IgD-negative memory B cell (primary cell): ENCODE data around the gene INCENP. TPM values are rescaled to one million over a fixed set of nuclear protein-coding genes. Genes with fewer than 3 reads are reported as not detected.
"Not testable (repeated sequence)": the region's sequence is repeated elsewhere in the genome, so short reads cannot be mapped to it uniquely, and the experiment has no call there.

Source experiments
- H3K27ac Mint-ChIP-seq, 3 donors: one replicate each; pipeline ENCODE4 v1.8.0; 2020 to 2022; ENCODE audit warnings: mild to moderate bottlenecking in 3 of 3, mixed read lengths in 3 of 3, moderate library complexity in 1 of 3
- H3K27me3 Mint-ChIP-seq: one replicate; pipeline ENCODE4 v1.8.0; 2021; ENCODE audit warnings: mixed read lengths
- H3K36me3 Mint-ChIP-seq: one replicate; pipeline ENCODE4 v1.8.0; 2020; ENCODE audit warnings: mild to moderate bottlenecking, mixed read lengths
- H3K4me1 Mint-ChIP-seq, 3 donors: one replicate each; pipeline ENCODE4 v1.8.0; 2020 to 2022; ENCODE audit warnings: mixed read lengths in 3 of 3, mild to moderate bottlenecking in 1 of 3
- H3K4me3 Mint-ChIP-seq, 4 donors: one replicate each; pipeline ENCODE4 v1.8.0; 2020 to 2022; ENCODE audit warnings: mild to moderate bottlenecking in 4 of 4, mixed read lengths in 4 of 4, moderate library complexity in 3 of 4
- H3K9me3 Mint-ChIP-seq, 3 donors: one replicate each; pipeline ENCODE4 v1.8.0; 2020 to 2021; ENCODE audit warnings: mixed read lengths in 3 of 3, mild to moderate bottlenecking in 1 of 3
- polyA plus RNA-seq: library from polyadenylated mRNA; unstranded; fragments of 300-500 nt; fragmentation: Illumina TruSeq; gene quantifications from one replicate; pipeline ENCODE4 v1.2.3, GENCODE V29; 2021

Gene INCENP
- polyA plus RNA-seq, 1 donor from 2014 or later = 2.8 TPM

DNA sequence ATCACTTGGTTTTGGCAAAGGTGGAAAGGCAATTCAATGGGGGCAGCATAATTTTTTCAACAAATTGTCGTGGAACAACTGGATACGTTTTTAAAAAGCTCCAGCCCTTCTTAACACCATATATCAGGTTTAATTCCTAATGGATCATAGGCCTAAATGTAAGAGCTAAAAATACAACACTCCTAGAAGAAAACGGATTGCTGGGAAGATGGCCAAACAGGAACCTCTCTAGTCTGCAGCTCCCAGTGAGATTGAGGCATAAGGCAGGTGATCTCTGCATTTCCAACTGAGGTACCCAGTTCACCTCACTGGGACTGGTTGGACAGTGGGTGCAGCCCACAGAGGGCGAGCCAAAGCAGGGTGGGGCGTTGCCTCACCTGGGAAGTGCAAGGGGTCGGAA is 33.8 kb downstream of the INCENP start:
- peaks cover 14% of the 10 kb centered on the region for H3K27me3 Mint-ChIP-seq
- no peaks in the 10 kb centered on the region for H3K36me3 Mint-ChIP-seq
- H3K4me1 Mint-ChIP-seq = peaks cover 0 to 2% (median 0%) of the 10 kb centered on the region in 3 donors
- peak overlapping the region in 1 of 3 donors; percentile 65 for H3K27ac Mint-ChIP-seq
- H3K9me3 Mint-ChIP-seq = peaks cover 0 to 7% (median 1%) of the 10 kb centered on the region in 3 donors
- H3K4me3 Mint-ChIP-seq = no peak overlapping the region

DNA sequence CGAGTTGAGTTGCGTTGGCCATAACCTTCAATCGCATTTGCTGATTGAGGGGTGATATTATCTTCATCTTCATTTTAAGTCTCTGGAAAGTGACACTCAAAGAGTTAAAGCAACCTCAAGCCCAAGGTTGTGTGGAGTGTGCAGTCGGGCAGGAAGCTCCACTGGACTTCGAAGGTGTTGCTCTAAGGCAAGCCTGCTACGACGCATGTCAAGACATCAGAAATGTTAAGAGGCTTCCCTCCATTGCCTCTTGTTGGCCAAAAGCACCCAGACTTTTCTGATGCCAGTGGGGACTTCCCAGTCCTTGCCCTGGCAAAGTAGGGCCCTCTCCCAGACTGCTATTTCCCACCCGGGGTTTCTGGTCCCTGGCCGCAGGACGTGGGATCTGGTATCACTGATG is 42.6 kb downstream of the INCENP start:
- Mint-ChIP-seq H3K36me3 (peaks cover 1% of the 10 kb centered on the region), H3K27me3 (peaks cover 31% of the 10 kb centered on the region), H3K4me1 (peaks cover 0 to 3% (median 3%) of the 10 kb centered on the region in 3 donors), H3K27ac (no peak overlapping the region), H3K9me3 (no peaks in the 10 kb centered on the region), H3K4me3 (no peak overlapping the region)

DNA sequence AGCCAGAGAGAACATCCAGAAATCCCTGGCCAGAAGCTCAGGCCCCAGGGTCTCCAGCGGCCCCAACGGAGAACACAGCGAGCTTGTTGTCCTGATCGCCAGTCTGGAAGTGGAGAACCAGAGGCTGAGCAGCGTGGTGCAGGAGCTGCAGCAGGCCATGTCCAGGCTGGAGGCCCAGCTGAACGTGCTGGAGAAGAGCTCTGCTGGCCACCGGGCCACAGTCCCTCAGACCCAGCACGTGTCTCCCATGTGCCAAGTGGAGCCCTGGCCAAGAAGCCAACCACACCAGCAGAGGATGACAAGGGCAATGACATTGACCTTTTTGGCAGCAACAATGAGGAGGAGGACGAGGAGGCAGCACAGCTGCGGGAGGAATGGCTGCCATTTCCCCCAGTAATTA is 45.6 kb downstream of the INCENP start:
- H3K4me3 Mint-ChIP-seq = no peak overlapping the region
- H3K9me3 Mint-ChIP-seq = no peaks in the 10 kb centered on the region
- H3K4me1 Mint-ChIP-seq = peaks cover 0 to 3% (median 3%) of the 10 kb centered on the region in 3 donors
- H3K27ac Mint-ChIP-seq = no peak overlapping the region
- H3K36me3 Mint-ChIP-seq = peaks cover 1% of the 10 kb centered on the region
- H3K27me3 Mint-ChIP-seq = peaks cover 40% of the 10 kb centered on the region

DNA sequence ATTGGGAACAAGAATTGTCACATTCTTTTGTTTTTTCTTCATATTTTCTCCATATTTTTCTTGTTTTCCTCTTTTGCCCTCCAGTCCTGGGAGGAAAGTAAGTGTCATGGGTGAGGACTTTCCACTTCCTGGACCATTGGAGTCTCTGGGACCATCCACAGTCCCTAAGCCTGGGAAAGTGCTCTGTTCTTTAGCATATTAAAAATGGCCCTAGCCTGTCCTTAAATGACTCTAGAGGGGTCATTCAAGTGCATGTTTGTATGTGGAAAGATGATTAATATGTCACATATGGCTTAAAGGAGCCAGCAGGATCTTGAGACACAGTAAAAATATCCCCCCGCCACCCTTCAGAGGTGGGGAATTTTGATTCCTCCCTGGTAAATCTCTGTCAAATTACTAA is 46.1 kb downstream of the INCENP start:
- H3K4me1 Mint-ChIP-seq = peaks cover 0 to 3% (median 3%) of the 10 kb centered on the region in 3 donors
- H3K9me3 Mint-ChIP-seq = no peaks in the 10 kb centered on the region
- H3K4me3 Mint-ChIP-seq = no peak overlapping the region
- H3K27ac Mint-ChIP-seq = no peak overlapping the region
- H3K36me3 Mint-ChIP-seq = peaks cover 1% of the 10 kb centered on the region
- peaks cover 39% of the 10 kb centered on the region for H3K27me3 Mint-ChIP-seq

DNA sequence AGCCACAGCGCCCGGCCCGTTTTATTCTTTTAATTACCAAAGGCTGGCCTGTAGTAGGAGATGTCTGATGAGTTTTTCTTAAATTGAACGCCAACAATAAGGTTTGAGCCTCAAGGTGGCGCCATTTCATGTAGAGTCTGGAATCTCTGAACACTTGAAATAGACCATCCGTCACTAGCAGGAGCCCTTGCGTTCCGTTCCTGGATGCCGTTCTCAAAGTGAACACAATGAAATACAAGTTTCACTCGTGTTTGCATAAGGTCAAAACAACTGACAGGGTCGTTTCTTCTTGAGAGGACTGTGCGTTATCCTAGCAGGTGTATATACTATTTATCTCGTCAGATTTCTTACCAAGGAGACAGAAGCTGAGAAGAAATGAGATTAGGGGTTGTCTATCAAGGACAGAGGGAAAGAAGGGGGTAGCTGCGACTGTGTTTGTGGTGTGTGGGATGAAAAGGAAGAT is 47.5 kb downstream of the INCENP start:
- Mint-ChIP-seq H3K9me3 (no peaks in the 10 kb centered on the region), H3K4me3 (peak overlapping the region in 1 of 4 donors; percentile 71), H3K36me3 (peaks cover 1% of the 10 kb centered on the region), H3K27me3 (peaks cover 39% of the 10 kb centered on the region), H3K27ac (no peak overlapping the region), H3K4me1 (peaks cover 0 to 3% (median 3%) of the 10 kb centered on the region in 3 donors)

DNA sequence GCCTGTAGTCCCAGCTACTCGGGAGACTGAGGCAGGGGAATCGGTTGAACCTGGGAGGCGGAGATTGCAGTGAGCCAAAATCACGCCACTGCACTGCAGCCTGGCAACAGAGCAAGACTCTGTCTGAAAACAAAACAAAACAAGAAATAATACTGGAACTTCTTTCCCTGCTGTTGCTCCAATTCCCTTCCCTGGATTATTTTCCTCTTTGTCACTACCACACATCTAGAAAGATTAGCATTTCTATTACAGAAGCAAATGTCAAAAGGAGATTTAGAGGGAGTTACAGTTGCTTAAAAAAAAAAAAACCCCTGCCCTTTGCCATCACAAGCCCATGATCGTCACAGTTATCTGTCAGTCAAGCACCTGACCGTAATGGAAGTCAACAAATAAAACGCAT is 48.5 kb downstream of the INCENP start:
- H3K27ac Mint-ChIP-seq = no peak overlapping the region

DNA sequence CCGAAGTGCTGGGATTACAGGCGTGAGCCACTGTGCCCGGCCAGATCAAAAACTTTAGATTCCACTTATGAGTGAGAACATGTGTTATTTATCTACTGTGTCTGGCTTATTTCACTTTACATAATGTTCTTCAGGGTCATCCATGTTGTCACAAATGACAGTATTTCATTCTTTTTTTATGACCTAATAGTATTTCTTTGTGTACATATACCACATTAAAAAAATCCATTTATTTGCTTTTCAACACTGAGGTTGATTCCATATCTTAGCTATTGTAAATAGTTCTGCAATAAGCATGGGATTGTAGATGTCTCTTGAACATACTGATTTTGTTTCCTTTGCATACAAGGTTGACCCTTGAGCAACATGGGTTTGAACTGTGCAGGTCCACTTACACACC is 53.0 kb downstream of the INCENP start:
- no peak overlapping the region for H3K27ac Mint-ChIP-seq
- H3K4me1 Mint-ChIP-seq = no peaks in the 10 kb centered on the region
- H3K9me3 Mint-ChIP-seq = no peaks in the 10 kb centered on the region
- H3K27me3 Mint-ChIP-seq = peaks cover 16% of the 10 kb centered on the region
- no peaks in the 10 kb centered on the region for H3K36me3 Mint-ChIP-seq
- no peak overlapping the region for H3K4me3 Mint-ChIP-seq

More for the DNA sequence above, 48.5 kb downstream of the INCENP start:
- no peaks in the 10 kb centered on the region for H3K9me3 Mint-ChIP-seq
- peaks cover 1% of the 10 kb centered on the region for H3K36me3 Mint-ChIP-seq
- peaks cover 0 to 3% (median 3%) of the 10 kb centered on the region in 3 donors for H3K4me1 Mint-ChIP-seq
- peaks cover 33% of the 10 kb centered on the region for H3K27me3 Mint-ChIP-seq
- H3K4me3 Mint-ChIP-seq = no peak overlapping the region

DNA sequence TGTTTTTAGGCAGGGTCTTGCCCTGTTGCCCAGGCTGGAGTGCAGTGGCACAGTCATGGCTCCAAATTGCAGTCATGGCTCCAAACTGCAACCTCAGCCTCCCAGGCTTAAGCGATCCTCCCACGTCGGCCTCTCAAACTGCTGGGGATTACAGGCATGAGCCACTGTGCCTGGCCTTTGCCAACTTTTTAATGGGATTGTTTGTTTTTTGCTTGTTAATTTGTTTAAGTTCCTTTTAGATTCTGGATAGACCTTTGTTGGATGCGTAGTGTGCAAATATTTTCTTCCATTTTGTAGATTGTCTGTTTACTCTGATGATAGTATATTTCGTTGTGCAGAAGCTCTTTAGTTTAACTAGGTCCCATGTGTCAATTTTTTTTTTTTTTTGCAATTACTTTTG is 56.2 kb downstream of the INCENP start:
- Mint-ChIP-seq H3K36me3 (no peaks in the 10 kb centered on the region), H3K27ac (no peak overlapping the region), H3K27me3 (peaks cover 9% of the 10 kb centered on the region)

DNA sequence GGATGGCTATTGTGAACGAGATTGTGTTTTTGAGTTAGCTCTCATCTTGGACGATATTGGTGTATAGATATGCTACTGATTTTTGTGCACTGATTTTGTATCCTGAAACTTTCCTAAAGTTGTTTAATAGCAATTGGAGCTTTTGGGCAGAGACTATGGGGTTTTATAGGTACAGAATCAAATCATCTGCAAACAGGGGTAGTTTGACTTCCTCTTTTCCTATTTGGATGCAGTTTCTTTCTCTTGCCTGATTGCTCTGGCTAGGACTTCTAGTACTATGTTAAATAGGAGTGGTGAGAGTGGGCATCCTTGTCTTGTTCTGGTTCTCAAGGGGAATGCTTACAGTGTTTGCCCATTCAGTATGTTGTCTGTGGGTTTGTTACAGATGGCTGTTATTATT is 57.3 kb downstream of the INCENP start:
- Mint-ChIP-seq H3K4me3 (no peak overlapping the region), H3K27me3 (peaks cover 13% of the 10 kb centered on the region), H3K4me1 (no peaks in the 10 kb centered on the region), H3K36me3 (no peaks in the 10 kb centered on the region), H3K9me3 (peaks cover 0 to 11% (median 4%) of the 10 kb centered on the region in 3 donors), H3K27ac (no peak overlapping the region)

More for the DNA sequence above, 56.2 kb downstream of the INCENP start:
- Mint-ChIP-seq H3K4me3 (peak overlapping the region in 1 of 4 donors; percentile 25), H3K9me3 (peaks cover 0 to 6% (median 4%) of the 10 kb centered on the region in 3 donors), H3K4me1 (no peaks in the 10 kb centered on the region)

DNA sequence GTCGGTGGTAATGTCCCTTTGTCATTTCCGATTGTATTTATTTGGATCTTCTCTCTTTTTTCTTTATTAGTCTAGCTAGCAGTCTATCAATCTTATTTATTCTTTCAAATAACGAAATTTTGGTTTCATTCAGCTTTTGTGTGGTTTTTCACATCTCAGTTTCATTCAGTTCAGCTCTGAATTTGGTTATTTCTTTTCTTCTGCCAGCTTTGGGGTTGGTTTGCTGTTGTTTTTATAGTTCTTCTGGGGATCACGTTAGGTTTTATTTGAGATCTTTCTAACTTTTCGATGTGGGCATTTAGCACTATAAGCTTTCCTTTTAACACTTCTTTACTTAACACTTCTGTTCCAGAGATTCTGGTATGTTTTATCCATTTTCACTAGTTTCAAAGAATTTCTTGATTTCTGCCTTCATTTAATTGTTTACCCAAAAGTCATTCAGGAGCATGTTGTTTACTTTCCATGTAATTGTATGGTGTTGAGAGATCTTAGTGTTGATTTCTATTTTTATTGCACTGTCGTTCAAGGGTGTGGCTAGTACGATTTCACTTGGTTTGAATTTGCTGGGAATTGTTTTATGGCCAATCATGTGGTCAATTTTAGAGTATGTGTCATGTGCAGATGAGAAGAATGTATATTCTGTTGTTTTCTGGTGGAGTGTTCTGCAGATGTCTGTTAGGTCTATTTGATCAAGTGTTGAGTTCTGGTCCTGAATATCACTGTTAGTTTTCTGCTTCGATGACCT is 58.5 kb downstream of the INCENP start:
- Mint-ChIP-seq H3K36me3 (no peaks in the 10 kb centered on the region), H3K4me3 (no peak overlapping the region), H3K27ac (no peak overlapping the region), H3K27me3 (peaks cover 15% of the 10 kb centered on the region), H3K4me1 (no peaks in the 10 kb centered on the region), H3K9me3 (peaks cover 0 to 11% (median 4%) of the 10 kb centered on the region in 3 donors)

DNA sequence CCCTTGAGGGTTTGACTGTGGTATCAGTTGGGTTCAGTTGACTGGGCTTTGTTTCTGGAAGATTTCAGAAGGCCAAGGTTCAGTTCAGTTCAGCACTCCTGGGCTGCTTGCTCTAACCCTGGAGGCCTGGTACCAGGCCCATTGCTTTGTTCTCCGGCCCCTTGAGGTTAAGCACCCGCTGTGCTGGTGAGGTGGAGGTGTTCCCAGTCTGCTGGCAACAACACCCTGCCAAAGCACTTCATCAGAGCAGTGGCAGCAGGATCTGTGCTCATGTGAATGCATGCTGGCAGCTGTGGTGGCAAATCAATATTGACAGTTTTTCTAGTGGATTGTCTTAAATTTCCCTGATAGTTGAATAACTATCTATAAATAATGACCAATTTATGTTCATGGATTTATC is 62.4 kb downstream of the INCENP start:
- peaks cover 31% of the 10 kb centered on the region for H3K27me3 Mint-ChIP-seq
- H3K9me3 Mint-ChIP-seq = peaks cover 0 to 11% (median 4%) of the 10 kb centered on the region in 3 donors
- H3K4me3 Mint-ChIP-seq = no peak overlapping the region

DNA sequence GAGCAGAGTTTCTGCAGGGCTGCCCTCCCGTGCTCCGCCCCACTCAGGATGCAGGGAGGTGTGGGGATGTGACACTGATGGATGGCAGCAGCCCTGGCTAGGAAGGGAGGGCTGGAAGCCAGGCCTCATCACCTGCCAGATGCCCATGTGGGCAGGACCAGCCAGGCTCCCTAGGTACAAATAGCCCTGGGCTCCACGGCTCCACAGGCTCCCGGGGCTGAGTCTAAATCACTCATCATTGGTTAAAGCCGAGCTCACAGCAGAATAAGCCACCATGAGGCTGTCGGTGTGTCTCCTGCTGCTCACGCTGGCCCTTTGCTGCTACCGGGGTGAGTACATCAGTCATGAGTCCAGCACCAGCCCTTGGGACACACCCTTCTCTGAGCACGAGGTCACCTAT is 66.2 kb downstream of the INCENP start, which contains the start of gene SCGB1D1:
Gene SCGB1D1 (plus strand): TSS at position 206 of the 400 bp plus-strand sequence. CDS start 69 bp downstream, at position 275.
- Mint-ChIP-seq H3K27ac (no peak within 1 kb of the TSS), H3K4me3 (no peak within 1 kb of the TSS), H3K27me3 (peaks cover 44% of the 10 kb centered on the region), H3K36me3 (peaks cover 2% of the 10 kb centered on the region), H3K9me3 (peaks cover 0 to 4% (median 2%) of the 10 kb centered on the region in 3 donors), H3K4me1 (no peaks in the 10 kb centered on the region)

More for the DNA sequence above, 62.4 kb downstream of the INCENP start:
- no peaks in the 10 kb centered on the region for H3K4me1 Mint-ChIP-seq
- H3K36me3 Mint-ChIP-seq = no peaks in the 10 kb centered on the region
- no peak overlapping the region for H3K27ac Mint-ChIP-seq

DNA sequence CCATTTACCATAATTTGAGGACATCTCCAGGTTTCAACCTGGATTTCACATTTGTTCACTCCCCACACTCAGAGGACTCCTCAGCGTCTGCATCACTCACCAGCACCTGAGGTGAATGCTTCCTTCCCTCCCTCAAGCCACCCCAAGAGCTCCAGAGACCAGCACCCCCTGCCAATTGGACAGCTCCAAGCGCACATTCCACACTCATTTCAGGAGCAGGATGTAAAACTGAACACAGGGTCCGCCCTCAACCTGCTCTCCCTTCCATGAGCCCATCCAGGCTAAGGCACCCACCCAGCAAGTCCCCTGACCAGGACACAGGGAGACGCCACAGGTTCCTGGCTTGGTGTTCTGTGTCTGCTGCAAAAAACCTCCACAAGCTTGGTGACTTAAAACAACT is 70.1 kb downstream of the INCENP start:
- Mint-ChIP-seq H3K4me3 (no peak overlapping the region), H3K9me3 (peaks cover 0 to 2% (median 0%) of the 10 kb centered on the region in 3 donors), H3K27ac (no peak overlapping the region), H3K27me3 (peaks cover 47% of the 10 kb centered on the region), H3K36me3 (peaks cover 5% of the 10 kb centered on the region), H3K4me1 (no peaks in the 10 kb centered on the region)

DNA sequence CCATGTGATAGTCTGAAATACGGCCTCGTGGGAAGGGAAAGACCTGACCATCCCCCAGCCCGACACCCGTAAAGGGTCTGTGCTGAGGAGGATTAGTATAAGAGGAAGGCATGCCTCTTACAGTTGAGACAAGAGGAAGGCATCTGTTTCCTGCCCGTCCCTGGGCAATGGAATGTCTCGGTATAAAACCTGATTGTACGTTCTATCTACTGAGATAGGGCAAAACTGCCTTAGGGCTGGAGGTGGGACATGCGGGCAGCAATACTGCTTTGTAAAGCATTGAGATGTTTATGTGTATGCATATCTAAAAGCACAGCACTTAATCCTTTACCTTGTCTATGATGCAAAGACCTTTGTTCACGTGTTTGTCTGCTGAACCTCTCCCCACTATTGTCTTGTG is 71.2 kb downstream of the INCENP start:
- not testable (repeated sequence) for H3K4me3 Mint-ChIP-seq

DNA sequence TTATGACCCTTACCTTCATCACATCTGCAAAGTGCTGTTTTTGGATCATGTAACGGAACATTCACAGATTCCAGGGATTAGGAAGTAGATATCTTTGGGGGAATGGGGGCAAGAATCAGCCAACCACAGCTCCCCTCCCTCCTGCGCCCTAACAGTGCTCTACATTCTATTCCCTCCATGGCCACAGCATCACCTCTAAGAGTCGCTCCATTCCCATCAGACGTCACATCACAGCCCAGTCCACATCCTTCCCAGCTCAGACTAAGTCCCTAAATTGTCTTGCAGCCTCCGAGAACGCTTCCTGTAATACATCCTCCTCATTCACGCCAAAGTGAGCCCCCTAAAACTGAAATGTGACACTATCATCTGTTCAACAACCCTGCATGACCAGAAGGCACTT is 72.1 kb downstream of the INCENP start:
- Mint-ChIP-seq H3K27ac (no peak overlapping the region), H3K4me1 (no peaks in the 10 kb centered on the region), H3K4me3 (no peak overlapping the region), H3K9me3 (peaks cover 0 to 2% (median 0%) of the 10 kb centered on the region in 3 donors), H3K36me3 (peaks cover 6% of the 10 kb centered on the region), H3K27me3 (peaks cover 33% of the 10 kb centered on the region)

More for the DNA sequence above, 71.2 kb downstream of the INCENP start:
- peaks cover 38% of the 10 kb centered on the region for H3K27me3 Mint-ChIP-seq
- H3K27ac Mint-ChIP-seq, H3K4me1 Mint-ChIP-seq, H3K36me3 Mint-ChIP-seq, H3K9me3 Mint-ChIP-seq: not testable (repeated sequence)

DNA sequence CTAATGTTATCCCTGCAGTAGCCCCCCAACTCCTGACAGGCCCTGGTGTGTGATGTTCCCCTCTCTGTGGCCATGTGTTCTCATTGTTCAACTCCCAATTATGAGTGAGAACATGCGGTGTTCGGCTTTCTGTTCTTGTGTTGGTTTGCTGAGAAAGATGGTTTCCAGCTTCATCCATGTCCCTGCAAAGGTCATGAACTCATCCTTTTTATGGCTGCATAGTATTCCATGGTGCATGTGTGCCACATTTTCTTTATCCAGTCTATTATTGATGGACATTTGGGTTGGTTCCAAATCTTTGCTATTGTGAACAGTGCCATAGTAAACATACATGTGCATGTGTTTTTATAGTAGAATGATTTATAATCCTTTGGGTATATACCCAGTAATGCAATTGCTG is 73.6 kb downstream of the INCENP start:
- H3K27me3 Mint-ChIP-seq = peaks cover 34% of the 10 kb centered on the region
- H3K4me1 Mint-ChIP-seq, H3K9me3 Mint-ChIP-seq, H3K4me3 Mint-ChIP-seq, H3K36me3 Mint-ChIP-seq, H3K27ac Mint-ChIP-seq: not testable (repeated sequence)
